Endothelial cell of umbilical vein (primary cell): ENCODE measurements around the gene CHTOP. TPM values are rescaled to one million over a fixed set of nuclear protein-coding genes. Genes with fewer than 3 reads are reported as not detected.

Experiments
- BruUV-seq: library from RNA; stranded (reverse); fragments of 400-500 nt; replicated peaks from 2 replicates; lab custom pipeline; 2021; lab: Mats Ljungman, UMichigan
- CTCF ChIA-PET: fragments of 300-600, 350-600 bp; sonication (Branson Sonifier 250); formaldehyde crosslinking; loops from one replicate; lab custom pipeline; 2021; ENCODE audit warnings: antibody characterized with exemption, inconsistent platforms; lab: Charles Lee
- POLR2A ChIA-PET: fragments of 300-600, 350-600 bp; sonication (Branson Sonifier 250); formaldehyde crosslinking; loops from one replicate; lab custom pipeline; 2021; ENCODE audit warnings: antibody characterized with exemption, inconsistent platforms; lab: Charles Lee
- DNase-seq: peaks from one replicate; pipeline ENCODE4 v3.0.0-alpha.2; 2011; ENCODE audit warnings: low read depth, low spot score
- FAIRE-seq: peaks from 2 replicates; lab custom pipeline; 2011; peaks lifted over from hg19 to GRCh38; lab: Jason Lieb, UNC
- H2AFZ ChIP-seq: 2 replicates; pipeline ENCODE4 v1.6.0; 2012; ENCODE audit warnings: low read depth, low read length, control low read depth, inconsistent platforms
- H3K27ac ChIP-seq: 2 replicates; pipeline ENCODE4 v1.5.1; 2011; ENCODE audit warnings: low read depth, mild to moderate bottlenecking, control low read depth, low read length, moderate library complexity; ENCODE audit not compliant: insufficient read depth
- H3K27me3 ChIP-seq, 2 experiments: 2 replicates each; pipeline versions ENCODE4 v1.6.0 to v1.6.1; 2011; ENCODE audit warnings: low read length in 2 of 2, mixed read lengths in 1 of 2; ENCODE audit not compliant: control insufficient read depth in 2 of 2, insufficient read depth in 2 of 2
- H3K36me3 ChIP-seq, 2 experiments: 2 replicates in 1 of 2; 3 replicates in 1 of 2; pipeline ENCODE4 v1.5.1; 2011; ENCODE audit warnings: low read length in 2 of 2, mild to moderate bottlenecking in 1 of 2, moderate library complexity in 1 of 2; ENCODE audit not compliant: control insufficient read depth in 2 of 2, insufficient read depth in 2 of 2; ENCODE audit errors: extremely low read depth in 1 of 2
- H3K4me1 ChIP-seq: 3 replicates; pipeline ENCODE4 v1.5.1; 2011; ENCODE audit warnings: mild to moderate bottlenecking, low read length; ENCODE audit not compliant: control insufficient read depth, insufficient read depth; ENCODE audit errors: extremely low read depth
- H3K4me2 ChIP-seq: 2 replicates; pipeline ENCODE4 v1.6.1; 2011; ENCODE audit warnings: low read length, control low read depth, mixed read lengths; ENCODE audit not compliant: insufficient read depth
- H3K4me3 ChIP-seq, 3 experiments: fragments of 200-600 bp in 1 of 3; sonication (generic), shearing (Covaris generic) in 1 of 3; replicated peaks in 1 of 3; 2 replicates each; pipeline ENCODE4 v1.5.1; 2011 to 2016; ENCODE audit warnings: control low read depth in 3 of 3, low read length in 3 of 3, mild to moderate bottlenecking in 2 of 3, inconsistent platforms in 1 of 3, low read depth in 1 of 3, moderate library complexity in 1 of 3; ENCODE audit not compliant: insufficient read depth in 1 of 3
- H3K79me2 ChIP-seq: 2 replicates; pipeline ENCODE4 v1.6.0; 2012; ENCODE audit warnings: low read length, inconsistent platforms; ENCODE audit not compliant: control insufficient read depth, insufficient read depth
- H3K9ac ChIP-seq: replicated peaks from 2 replicates; pipeline ENCODE3; 2011; ENCODE audit warnings: low read length, control low read depth; ENCODE audit not compliant: insufficient read depth; ENCODE audit errors: extremely low read depth
- H3K9me1 ChIP-seq: replicated peaks from 3 replicates; pipeline ENCODE4 v1.6.0; 2011; ENCODE audit warnings: mild to moderate bottlenecking, low read length; ENCODE audit not compliant: control insufficient read depth, insufficient read depth; ENCODE audit errors: extremely low read depth
- H3K9me3 ChIP-seq: replicated peaks from 2 replicates; pipeline ENCODE4 v1.5.1; 2012; ENCODE audit warnings: low read length, inconsistent platforms; ENCODE audit not compliant: control insufficient read depth, insufficient read depth
- H4K20me1 ChIP-seq: replicated peaks from 2 replicates; pipeline ENCODE3; 2011; ENCODE audit warnings: mild to moderate bottlenecking, low read length; ENCODE audit not compliant: control insufficient read depth, insufficient read depth; ENCODE audit errors: extremely low read depth
- EZH2 ChIP-seq: IDR thresholded peaks from 2 replicates; pipeline ENCODE4 v1.6.1; 2012; ENCODE audit warnings: borderline replicate concordance, low read depth, mild to moderate bottlenecking, moderate library complexity, low read length, inconsistent platforms; ENCODE audit not compliant: severe bottlenecking
- FOS ChIP-seq: IDR thresholded peaks from 2 replicates; pipeline ENCODE4 v1.6.1; 2011; ENCODE audit warnings: mild to moderate bottlenecking, low read length, moderate library complexity, borderline replicate concordance; ENCODE audit not compliant: insufficient read depth
- GATA2 ChIP-seq: IDR thresholded peaks from 2 replicates; pipeline ENCODE4 v1.7.0; 2011; ENCODE audit warnings: low read depth, mild to moderate bottlenecking, moderate library complexity, mixed read lengths, low read length; ENCODE audit not compliant: insufficient read length, insufficient read depth
- JUN ChIP-seq: IDR thresholded peaks from 2 replicates; pipeline ENCODE4 v1.6.1; 2011; ENCODE audit warnings: borderline replicate concordance, low read depth; ENCODE audit not compliant: insufficient read length, insufficient read depth
- MYC ChIP-seq: IDR thresholded peaks from one replicate; pipeline ENCODE4 v1.6.1; 2011; ENCODE audit warnings: mild to moderate bottlenecking, low read depth, low read length
- POLR2A ChIP-seq: IDR thresholded peaks from 2 replicates; pipeline ENCODE4 v1.6.1; 2012; ENCODE audit warnings: low read depth, mild to moderate bottlenecking, control low read depth, low read length
- POLR2AphosphoS5 ChIP-seq: IDR thresholded peaks from 2 replicates; pipeline ENCODE4 v1.6.1; 2012; ENCODE audit warnings: low read depth, mild to moderate bottlenecking, control low read depth, low read length, moderate library complexity; ENCODE audit not compliant: insufficient read depth
- dilution Hi-C: fragments of 300-500 bp; cut with MboI; formaldehyde crosslinking; loops from one replicate; pipeline ENCODE4 v1.15.0; 2019; ENCODE audit warnings: low sequenced_read_pairs; ENCODE audit not compliant: extremely low pct_ligation_motif_present
- intact Hi-C: fragments of 100-400 bp; cut with micrococcal nuclease; formaldehyde crosslinking; loops from one replicate; pipeline ENCODE4 v1.10.0; 2022
- polyA plus RNA-seq, 4 experiments: library from polyadenylated mRNA; depleted of rRNA in 3 of 4; stranded (reverse) in 3 of 4; unstranded in 1 of 4; fragments of >200 nt; gene quantifications; 2 replicates each; pipeline versions ENCODE4 v1.2.1 to v1.2.3, GENCODE V29; 2011 to 2012; ENCODE audit warnings: missing spikeins in 1 of 4
- total RNA-seq: library from RNA; stranded (reverse); gene quantifications from 2 replicates; pipeline ENCODE4 v1.2.3, GENCODE V29; 2021
- TF ChIP-seq, protein P1 (sequence below): IDR thresholded peaks from 2 replicates; pipeline ENCODE4 v1.6.1; 2011; ENCODE audit not compliant: insufficient read depth, insufficient read length
- TF ChIP-seq, protein P2 (sequence below), 2 donors: IDR thresholded peaks; 1 replicate in 1 of 2; 2 replicates in 1 of 2; pipeline ENCODE4 v1.5.1; 2011; ENCODE audit warnings: low read length in 2 of 2, mild to moderate bottlenecking in 2 of 2, moderate library complexity in 2 of 2, control low read depth in 1 of 2, inconsistent platforms in 1 of 2, low read depth in 1 of 2; ENCODE audit not compliant: insufficient read depth in 1 of 2; ENCODE audit errors: extremely low read depth in 1 of 2

CHTOP gene
- total and polyA plus RNA-seq, 2 donors (not counting 3 experiments of a cell fraction or from before 2014, with no cell fraction given), result 62.0 to 74.4 TPM

DNA sequence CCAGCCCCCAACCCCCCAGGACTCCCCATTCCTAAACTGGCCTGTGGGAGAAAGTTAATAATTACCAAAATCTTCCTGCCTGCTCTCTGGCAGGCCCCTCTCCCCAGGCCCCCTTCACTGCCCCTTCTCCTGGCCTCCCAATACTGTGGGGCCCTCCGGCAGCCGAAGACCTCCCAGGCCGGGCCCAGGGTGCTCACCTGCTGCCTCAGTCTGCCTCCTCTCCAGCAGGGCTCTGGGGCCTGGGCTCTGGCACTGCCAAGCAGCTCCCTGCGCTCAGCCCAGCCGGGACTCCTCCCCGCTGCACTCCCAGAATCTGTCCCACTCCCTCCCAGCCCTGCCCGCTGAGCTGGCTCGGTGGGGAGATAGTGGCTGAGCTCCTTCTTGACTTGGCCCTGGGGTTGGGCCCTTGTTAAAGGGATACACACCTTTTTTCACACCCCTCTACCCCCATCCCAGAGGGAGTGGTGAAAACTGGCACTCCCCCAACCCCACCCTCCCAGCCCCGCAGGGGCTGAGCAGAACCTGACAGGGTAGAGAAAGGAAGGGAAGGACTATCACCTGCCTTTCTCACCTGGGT lies 21.0 kb upstream of the CHTOP start, which contains the start of gene S100A16:
TSS of gene S100A16 (minus strand) at position 383 of the 577 bp plus-strand sequence. CDS start 4,986 bp downstream, outside the sequence.
- Histone ChIP-seq H4K20me1 (no peaks in the 10 kb centered on the region), H3K9me3 (no peaks in the 10 kb centered on the region), H3K27ac (peak within 1 kb of the TSS; percentile 42), H3K9ac (peak within 1 kb of the TSS; percentile 70), H3K9me1 (no peaks in the 10 kb centered on the region), H3K36me3 (peaks cover 0 to under 1% of the 10 kb centered on the region in 2 experiments), H3K4me3 (peak within 1 kb of the TSS; percentile 32 to 62 (median 37)), H3K4me2 (peak within 1 kb of the TSS; percentile 51), H3K27me3 (no peaks in the 10 kb centered on the region), H2AFZ (no peak within 1 kb of the TSS), H3K4me1 (peaks cover 24% of the 10 kb centered on the region), H3K79me2 (peaks cover 31% of the 10 kb centered on the region)
- ChIA-PET CTCF (interaction anchor here (0.7 to 7.7 kb wide), 7 partner anchors 9 to 103 kb away, joined by 3 to 54 read pairs (median 6); partner anchors contain the start of gene S100A13), POLR2A (interaction anchor here (0.6 to 2.0 kb wide), 4 partner anchors 11 to 41 kb away, joined by 3 to 9 read pairs (median 6); partner anchors contain the start of genes CHTOP, S100A1 and S100A13)
- TF ChIP-seq JUN (no peak), POLR2AphosphoS5 (peak; percentile 34)
- dilution Hi-C loops, result no loop called here
- DNase-seq, result peak; percentile 30
- BruUV-seq, result no TSS peak
- intact Hi-C loops, result no loop called here
- FAIRE-seq, result peak; percentile 35

DNA sequence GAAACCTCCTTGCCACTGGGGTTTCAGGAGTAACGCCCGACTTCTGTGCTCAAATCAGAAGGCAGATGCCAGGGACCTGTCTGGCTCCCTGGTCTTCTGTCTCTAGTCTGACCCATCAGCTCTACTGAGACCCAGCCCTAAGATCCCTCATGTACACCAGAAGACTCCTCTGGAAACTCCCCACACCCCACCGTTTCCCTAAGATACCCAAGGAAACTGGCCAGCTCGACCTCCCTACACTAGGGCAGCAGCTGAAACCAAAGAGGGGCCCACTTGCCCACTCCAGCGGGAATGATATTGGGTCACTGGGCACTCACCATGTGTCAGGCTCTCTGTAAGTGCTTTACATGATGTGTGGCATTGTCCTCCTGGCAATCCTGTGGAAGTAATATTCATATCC lies 20.5 kb upstream of the CHTOP start:
- Histone ChIP-seq H3K9me3 (no peaks in the 10 kb centered on the region), H3K9me1 (no peaks in the 10 kb centered on the region), H3K36me3 (no peaks in the 10 kb centered on the region), H3K4me2 (no peak overlapping the region), H2AFZ (no peak overlapping the region), H3K9ac (no peak overlapping the region), H3K4me3 (no peak overlapping the region), H4K20me1 (no peaks in the 10 kb centered on the region), H3K27me3 (no peaks in the 10 kb centered on the region), H3K4me1 (peaks cover 19% of the 10 kb centered on the region), H3K79me2 (peaks cover 25% of the 10 kb centered on the region), H3K27ac (no peak overlapping the region)
- BruUV-seq, result no TSS peak
- intact Hi-C loops (no loop called here), dilution Hi-C loops (no loop called here)
- FAIRE-seq (no peak), DNase-seq (no peak)
- ChIA-PET CTCF (interaction anchor here (1.7 to 7.7 kb wide), 5 partner anchors 8 to 80 kb away, joined by 6 to 54 read pairs (median 20); partner anchors contain the start of genes S100A1 and S100A13), POLR2A (interaction anchor here (1.1 to 2.0 kb wide), 3 partner anchors 14 to 41 kb away, joined by 3 to 9 read pairs (median 5); partner anchors contain the start of genes CHTOP, S100A1 and S100A13)
- TF ChIP-seq GATA2 (no peak), POLR2AphosphoS5 (no peak), FOS (no peak), MYC (no peak), JUN (no peak), POLR2A (no peak), EZH2 (no peak)
- TF ChIP-seq, protein P1, sequence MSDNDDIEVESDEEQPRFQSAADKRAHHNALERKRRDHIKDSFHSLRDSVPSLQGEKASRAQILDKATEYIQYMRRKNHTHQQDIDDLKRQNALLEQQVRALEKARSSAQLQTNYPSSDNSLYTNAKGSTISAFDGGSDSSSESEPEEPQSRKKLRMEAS, result no peak
- TF ChIP-seq, protein P2, sequence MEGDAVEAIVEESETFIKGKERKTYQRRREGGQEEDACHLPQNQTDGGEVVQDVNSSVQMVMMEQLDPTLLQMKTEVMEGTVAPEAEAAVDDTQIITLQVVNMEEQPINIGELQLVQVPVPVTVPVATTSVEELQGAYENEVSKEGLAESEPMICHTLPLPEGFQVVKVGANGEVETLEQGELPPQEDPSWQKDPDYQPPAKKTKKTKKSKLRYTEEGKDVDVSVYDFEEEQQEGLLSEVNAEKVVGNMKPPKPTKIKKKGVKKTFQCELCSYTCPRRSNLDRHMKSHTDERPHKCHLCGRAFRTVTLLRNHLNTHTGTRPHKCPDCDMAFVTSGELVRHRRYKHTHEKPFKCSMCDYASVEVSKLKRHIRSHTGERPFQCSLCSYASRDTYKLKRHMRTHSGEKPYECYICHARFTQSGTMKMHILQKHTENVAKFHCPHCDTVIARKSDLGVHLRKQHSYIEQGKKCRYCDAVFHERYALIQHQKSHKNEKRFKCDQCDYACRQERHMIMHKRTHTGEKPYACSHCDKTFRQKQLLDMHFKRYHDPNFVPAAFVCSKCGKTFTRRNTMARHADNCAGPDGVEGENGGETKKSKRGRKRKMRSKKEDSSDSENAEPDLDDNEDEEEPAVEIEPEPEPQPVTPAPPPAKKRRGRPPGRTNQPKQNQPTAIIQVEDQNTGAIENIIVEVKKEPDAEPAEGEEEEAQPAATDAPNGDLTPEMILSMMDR (IDR thresholded peaks at IDR 0.05; ENCODE audit: extremely low read depth in 1 of 2, insufficient read depth in 1 of 2, low read depth in 1 of 2, low read length in 2 of 2), result no peak
